Neural progenitor cell (in vitro differentiated cells): Measurements from ENCODE around the gene ZC3H7A. TPM values are rescaled to one million over a fixed set of nuclear protein-coding genes. Genes with fewer than 3 reads are reported as not detected.

Source experiments
- DNase-seq: peaks from one replicate; pipeline ENCODE4 v3.0.0-alpha.2; 2016; ENCODE audit warnings: low spot score
- H2AFZ ChIP-seq: fragments of 200-600 bp; sonication (generic); replicated peaks from 2 replicates; pipeline ENCODE4 v1.6.1; 2016; ENCODE audit warnings: antibody characterized with exemption
- H3F3A ChIP-seq: fragments of 200-600 bp; sonication (generic); 2 replicates; pipeline ENCODE4 v1.6.1; 2016; ENCODE audit warnings: antibody characterized with exemption, low read depth
- H3K27ac ChIP-seq: fragments of 200-600 bp; sonication (generic); 2 replicates; pipeline ENCODE4 v1.5.1; 2016; ENCODE audit warnings: mild to moderate bottlenecking
- H3K27me3 ChIP-seq: fragments of 200-600 bp; sonication (generic); 2 replicates; pipeline ENCODE4 v1.6.1; 2016; ENCODE audit warnings: mild to moderate bottlenecking, moderate library complexity
- H3K36me3 ChIP-seq: fragments of 200-600 bp; sonication (generic); 2 replicates; pipeline ENCODE4 v1.5.1; 2016
- H3K4me1 ChIP-seq: fragments of 200-600 bp; sonication (generic); 2 replicates; pipeline ENCODE4 v1.6.1; 2016; ENCODE audit warnings: mixed run types
- H3K4me2 ChIP-seq: fragments of 200-600 bp; sonication (generic); 2 replicates; pipeline ENCODE4 v1.6.1; 2016
- H3K4me3 ChIP-seq: fragments of 200-600 bp; sonication (generic); 2 replicates; pipeline ENCODE4 v1.5.1; 2016
- H3K79me2 ChIP-seq: fragments of 200-600 bp; sonication (generic); 2 replicates; pipeline ENCODE4 v1.6.1; 2016; ENCODE audit warnings: low read depth
- H3K9ac ChIP-seq: fragments of 200-600 bp; sonication (generic); 2 replicates; pipeline ENCODE4 v1.6.1; 2016
- H3K9me3 ChIP-seq: fragments of 200-600 bp; sonication (generic); 2 replicates; pipeline ENCODE4 v1.5.1; 2016; ENCODE audit warnings: low read depth
- H4K20me1 ChIP-seq: fragments of 200-600 bp; sonication (generic); 2 replicates; pipeline ENCODE4 v1.6.1; 2016; ENCODE audit warnings: low read depth
- H3K27ac Mint-ChIP-seq: 3 replicates; pipeline ENCODE4 v1.8.0; 2021; ENCODE audit warnings: mixed read lengths
- H3K27me3 Mint-ChIP-seq: 2 replicates; pipeline ENCODE4 v1.8.0; 2022; ENCODE audit warnings: low read depth, mild to moderate bottlenecking, inconsistent platforms, moderate library complexity, mixed read lengths; ENCODE audit not compliant: insufficient read depth
- H3K36me3 Mint-ChIP-seq: 3 replicates; pipeline ENCODE4 v1.8.0; 2021; ENCODE audit warnings: mixed read lengths
- H3K4me1 Mint-ChIP-seq: 3 replicates; pipeline ENCODE4 v1.8.0; 2021; ENCODE audit warnings: mixed read lengths
- H3K4me3 Mint-ChIP-seq: 3 replicates; pipeline ENCODE4 v1.8.0; 2021; ENCODE audit warnings: mild to moderate bottlenecking, moderate library complexity, mixed read lengths
- H3K9me3 Mint-ChIP-seq: 3 replicates; pipeline ENCODE4 v1.8.0; 2020; ENCODE audit warnings: mixed read lengths
- CTCF ChIP-seq: fragments of 200-600 bp; sonication (generic); IDR thresholded peaks from 2 replicates; pipeline ENCODE4 v1.5.1; 2017; ENCODE audit warnings: antibody characterized with exemption, mild to moderate bottlenecking
- EZH2 ChIP-seq: fragments of 200-600 bp; sonication (generic); IDR thresholded peaks from 2 replicates; pipeline ENCODE4 v1.6.1; 2017; ENCODE audit warnings: antibody characterized with exemption, mild to moderate bottlenecking, moderate library complexity
- EZH2phosphoT487 ChIP-seq: fragments of 200-600 bp; sonication (generic); IDR thresholded peaks from 2 replicates; pipeline ENCODE4 v1.6.1; 2017; ENCODE audit warnings: antibody characterized with exemption
- small RNA-seq: library from RNA; depleted of rRNA; stranded (forward); fragments of <200 nt; gene quantifications from one replicate; pipeline ENCODE3, GENCODE V24; 2015
- total RNA-seq: library from RNA; depleted of rRNA; stranded (reverse); fragments of >200 nt; gene quantifications from 2 replicates; pipeline ENCODE4 v1.2.3, GENCODE V29; 2015; ENCODE audit warnings: low replicate concordance

ZC3H7A gene
- total RNA-seq, 1 donor from 2014 or later = 82.6 TPM

DNA sequence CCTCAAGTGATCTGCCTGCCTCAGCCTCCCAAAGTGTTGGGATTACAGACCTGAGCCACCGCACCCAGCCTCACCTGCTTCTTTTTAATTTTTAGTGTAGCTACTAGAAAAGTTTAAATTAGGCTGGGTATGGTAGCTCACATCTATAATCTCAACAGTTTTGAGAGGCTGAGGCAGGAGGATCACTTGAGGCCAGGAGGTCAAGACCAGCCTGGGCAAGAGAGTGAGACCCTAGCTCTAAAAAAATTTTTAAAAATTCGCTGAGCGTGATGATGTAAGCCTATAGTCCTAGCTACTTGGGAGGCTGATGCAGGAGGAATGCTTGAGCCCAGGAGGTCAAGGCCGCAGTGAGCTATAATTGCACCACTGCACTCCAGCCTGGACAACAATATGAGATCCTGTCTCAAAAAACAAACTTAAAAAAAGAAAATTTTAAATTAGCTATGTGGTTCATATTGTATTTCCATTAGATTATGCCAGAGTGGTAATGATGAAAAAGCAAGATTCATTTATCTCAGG lies 89.3 kb downstream of the ZC3H7A start:
- H3K9ac ChIP-seq = no peak overlapping the region
- H3K27me3 Mint-ChIP-seq = peaks cover 2% of the 10 kb centered on the region
- H3K4me3 ChIP-seq = no peak overlapping the region
- no peak overlapping the region for H2AFZ ChIP-seq
- H3K4me2 ChIP-seq = no peak overlapping the region
- no peaks in the 10 kb centered on the region for H3F3A ChIP-seq
- H3K27ac Mint-ChIP-seq = no peak overlapping the region
- H3K36me3 Mint-ChIP-seq = peaks cover 15% of the 10 kb centered on the region
- H3K27me3 ChIP-seq = no peaks in the 10 kb centered on the region
- H3K9me3 ChIP-seq = no peaks in the 10 kb centered on the region
- TF ChIP-seq CTCF (no peak), EZH2phosphoT487 (no peak), EZH2 (no peak)
- H3K9me3 Mint-ChIP-seq = no peaks in the 10 kb centered on the region
- H3K4me3 Mint-ChIP-seq = no peak overlapping the region
- DNase-seq = no peak
- no peaks in the 10 kb centered on the region for H3K4me1 Mint-ChIP-seq
- H3K27ac ChIP-seq = no peak overlapping the region
- H3K4me1 ChIP-seq = no peaks in the 10 kb centered on the region
- no peaks in the 10 kb centered on the region for H3K79me2 ChIP-seq
- no peaks in the 10 kb centered on the region for H3K36me3 ChIP-seq
- H4K20me1 ChIP-seq = no peaks in the 10 kb centered on the region

- H3K4me3 Mint-ChIP-seq = no peak overlapping the region
- Histone ChIP-seq H4K20me1 (no peaks in the 10 kb centered on the region), H3K9ac (no peak overlapping the region), H3K27me3 (no peaks in the 10 kb centered on the region), H3K9me3 (no peaks in the 10 kb centered on the region), H3K4me1 (no peaks in the 10 kb centered on the region), H3F3A (no peaks in the 10 kb centered on the region), H3K4me2 (no peak overlapping the region), H2AFZ (no peak overlapping the region), H3K36me3 (no peaks in the 10 kb centered on the region), H3K4me3 (no peak overlapping the region), H3K27ac (no peak overlapping the region), H3K79me2 (no peaks in the 10 kb centered on the region)
- TF ChIP-seq EZH2phosphoT487 (no peak), EZH2 (no peak), CTCF (no peak)
- H3K4me1 Mint-ChIP-seq = no peaks in the 10 kb centered on the region
- H3K27me3 Mint-ChIP-seq = peaks cover 2% of the 10 kb centered on the region
- no peak overlapping the region for H3K27ac Mint-ChIP-seq
- DNase-seq = no peak
- no peaks in the 10 kb centered on the region for H3K9me3 Mint-ChIP-seq
- peaks cover 17% of the 10 kb centered on the region for H3K36me3 Mint-ChIP-seq
Measured at GRCh38 chr16:11706180-11706742, 90.8 kb downstream of the ZC3H7A start.

DNA sequence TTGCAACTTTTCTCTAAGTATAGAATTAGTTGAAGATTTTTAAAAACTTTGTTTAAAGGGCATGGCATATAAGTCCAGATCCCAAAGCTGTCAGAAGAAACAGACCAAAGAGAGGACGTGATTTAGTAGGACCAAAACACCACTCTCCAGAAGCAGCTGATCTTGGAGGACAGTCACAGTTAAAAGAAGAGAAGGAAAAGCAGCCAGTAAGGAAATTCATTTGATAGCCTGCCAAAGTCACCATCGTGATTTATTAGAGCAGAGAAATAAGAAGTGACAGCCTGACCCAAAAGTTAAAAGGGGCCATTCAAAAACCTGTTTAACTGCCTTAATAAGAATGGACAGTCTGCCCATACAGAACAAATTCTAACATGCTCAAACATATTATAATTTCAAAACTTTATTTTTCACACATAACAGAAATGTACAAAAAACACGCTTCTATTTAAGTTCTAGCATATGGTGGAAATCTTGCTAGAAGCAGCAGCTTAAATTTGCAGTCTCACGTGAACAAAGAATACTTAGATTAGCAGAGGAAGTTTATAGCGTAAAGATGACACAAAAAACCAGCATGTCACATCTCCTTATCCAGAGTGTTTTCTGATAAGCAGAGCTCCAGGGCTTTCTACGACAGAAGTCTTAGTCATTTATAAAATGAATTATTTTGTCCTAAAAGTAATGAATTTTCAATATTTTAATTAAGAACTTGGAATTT lies 91.6 kb downstream of the ZC3H7A start:
- Histone ChIP-seq H3F3A (no peaks in the 10 kb centered on the region), H2AFZ (no peak overlapping the region), H3K4me2 (no peak overlapping the region), H3K4me1 (no peaks in the 10 kb centered on the region), H3K36me3 (no peaks in the 10 kb centered on the region), H3K79me2 (no peaks in the 10 kb centered on the region), H4K20me1 (no peaks in the 10 kb centered on the region), H3K27ac (no peak overlapping the region), H3K9ac (no peak overlapping the region), H3K9me3 (no peaks in the 10 kb centered on the region), H3K4me3 (no peak overlapping the region), H3K27me3 (no peaks in the 10 kb centered on the region)
- Mint-ChIP-seq H3K27ac (no peak overlapping the region), H3K36me3 (peaks cover 20% of the 10 kb centered on the region), H3K4me3 (no peak overlapping the region), H3K27me3 (peaks cover 1% of the 10 kb centered on the region), H3K9me3 (no peaks in the 10 kb centered on the region), H3K4me1 (no peaks in the 10 kb centered on the region)
- DNase-seq = no peak
- TF ChIP-seq EZH2phosphoT487 = no peak

Small RNA genes within 50 kb of the gene (small RNA-seq; reads per million reads assigned to genes)
- not detected for gene RF00017

Other genes starting within 250 kb of the ZC3H7A start
- gene LITAF, start 210.3 kb downstream of the ZC3H7A start, total RNA-seq = 42.5 and 50.0 TPM in 2 replicates
- gene SNN, start 128.8 kb downstream of the ZC3H7A start, total RNA-seq = 48.7 and 84.2 TPM in 2 replicates
- 7.4 and 11.4 TPM in 2 replicates for gene TXNDC11, start 54.4 kb downstream of the ZC3H7A start, total RNA-seq
- 183 and 384 TPM in 2 replicates for gene RSL1D1, start 54.3 kb upstream of the ZC3H7A start, total RNA-seq
- 74.1 and 94.3 TPM in 2 replicates for gene GSPT1, start 118.7 kb upstream of the ZC3H7A start, total RNA-seq
- gene NPIPB2, start 144.8 kb upstream of the ZC3H7A start, total RNA-seq = 7.3 TPM in 2 replicates
- not detected in 2 replicates for gene TNFRSF17, start 168.0 kb upstream of the ZC3H7A start, total RNA-seq
- gene SNX29, start 179.5 kb upstream of the ZC3H7A start, total RNA-seq = 6.3 and 7.2 TPM in 2 replicates